GM12878 (cell line): Measurements from ENCODE around the gene ADSS1. TPM values are rescaled to one million over a fixed set of nuclear protein-coding genes. Genes with fewer than 3 reads are reported as not detected.

Source experiments
- ATAC-seq: fragments of 200-7000 bp; cut with Tn5 transposase; 3 replicates; pipeline ENCODE4 v1.9.1; 2020; ENCODE audit warnings: mild to moderate bottlenecking, moderate library complexity
- BruUV-seq: library from RNA; stranded (reverse); fragments of 400-500 nt; replicated peaks from 2 replicates; lab custom pipeline; 2021; lab: Mats Ljungman, UMichigan
- CTCF ChIA-PET: fragments of 300-600 bp; sonication (Branson Sonifier 250); formaldehyde crosslinking; extraction: SDS; loops from one replicate; lab custom pipeline; 2021; ENCODE audit warnings: inconsistent platforms; lab: Yijun Ruan, JAX
- POLR2A ChIA-PET: fragments of 350-600 bp; formaldehyde crosslinking; extraction: SDS; loops from one replicate; lab custom pipeline; 2021; ENCODE audit warnings: inconsistent platforms; lab: Charles Lee
- RAD21 ChIA-PET: fragments of 300-600 bp; sonication (Branson Sonifier 250); formaldehyde crosslinking; loops from one replicate; lab custom pipeline; 2023; ENCODE audit warnings: antibody characterized with exemption; ENCODE audit not compliant: unreplicated experiment; lab: Charles Lee
- SMC1A ChIA-PET: fragments of 300-600 bp; sonication (Branson Sonifier 250); formaldehyde crosslinking; loops from one replicate; lab custom pipeline; 2023; ENCODE audit not compliant: unreplicated experiment, uncharacterized antibody; lab: Charles Lee
- DNase-seq: peaks from one replicate; pipeline ENCODE4 v3.0.0-alpha.2; 2011; ENCODE audit warnings: low read depth, low spot score
- FAIRE-seq: peaks from 3 replicates; lab custom pipeline; 2011; peaks lifted over from hg19 to GRCh38; lab: Jason Lieb, UNC
- H2AFZ ChIP-seq: 2 replicates; pipeline ENCODE4 v1.6.0; 2011; ENCODE audit warnings: low read depth, low read length, control low read depth; ENCODE audit not compliant: control insufficient read depth
- H3K27ac ChIP-seq: 2 replicates; pipeline ENCODE4 v1.5.1; 2011; ENCODE audit warnings: control low read depth; ENCODE audit not compliant: control insufficient read depth, insufficient read depth
- H3K27me3 ChIP-seq, 2 experiments: replicated peaks in 1 of 2; 2 replicates each; pipeline versions ENCODE4 v1.6.0 to v1.6.1; 2011; ENCODE audit warnings: low read length in 1 of 2; ENCODE audit not compliant: control insufficient read depth in 2 of 2, insufficient read depth in 2 of 2
- H3K36me3 ChIP-seq, 2 experiments: 2 replicates each; pipeline ENCODE4 v1.5.1; 2011; ENCODE audit warnings: low read length in 1 of 2; ENCODE audit not compliant: control insufficient read depth in 2 of 2, insufficient read depth in 2 of 2
- H3K4me1 ChIP-seq: 2 replicates; pipeline ENCODE4 v1.6.1; 2011; ENCODE audit warnings: mild to moderate bottlenecking, low read length, moderate library complexity, mixed read lengths; ENCODE audit not compliant: control insufficient read depth, insufficient read depth
- H3K4me2 ChIP-seq: 2 replicates; pipeline ENCODE4 v1.6.0; 2011; ENCODE audit warnings: control low read depth; ENCODE audit not compliant: control insufficient read depth, insufficient read depth
- H3K4me3 ChIP-seq: fragments of 200-600 bp; sonication (generic); 2 replicates; pipeline ENCODE4 v1.5.1; 2016
- H3K79me2 ChIP-seq: 2 replicates; pipeline ENCODE4 v1.6.0; 2011; ENCODE audit warnings: low read length; ENCODE audit not compliant: control insufficient read depth, insufficient read depth
- H3K9ac ChIP-seq: 2 replicates; pipeline ENCODE4 v1.8.0; 2011; ENCODE audit warnings: low read length, control low read depth, mixed read lengths; ENCODE audit not compliant: control insufficient read depth, insufficient read depth
- H3K9me3 ChIP-seq: replicated peaks from 3 replicates; pipeline ENCODE4 v1.5.1; 2011; ENCODE audit warnings: mild to moderate bottlenecking, low read length; ENCODE audit not compliant: control insufficient read depth, insufficient read depth
- H4K20me1 ChIP-seq: 2 replicates; pipeline ENCODE4 v1.6.0; 2011; ENCODE audit not compliant: control insufficient read depth, insufficient read depth
- CHD4 ChIP-seq: fragments of 200-600 bp; sonication (generic); IDR thresholded peaks from 2 replicates; pipeline ENCODE4 v1.6.1; 2016; ENCODE audit warnings: mild to moderate bottlenecking
- EP300 ChIP-seq, 2 experiments: fragments of 150-350 bp in 1 of 2; IDR thresholded peaks; 2 replicates each; pipeline ENCODE4 v1.6.1; 2011 to 2012; ENCODE audit warnings: low read depth in 2 of 2, low read length in 2 of 2, borderline replicate concordance in 1 of 2, improper control_type of control experiment in 1 of 2, inconsistent platforms in 1 of 2; ENCODE audit not compliant: control insufficient read depth in 1 of 2
- KAT2A ChIP-seq: conservative IDR thresholded peaks from 2 replicates; pipeline ENCODE4 v1.6.1; 2011; ENCODE audit warnings: low read depth, low read length; ENCODE audit not compliant: control insufficient read depth
- PAX8 ChIP-seq: fragments of 450-650 bp; IDR thresholded peaks from 2 replicates; pipeline ENCODE4 v1.6.1; 2017; ENCODE audit warnings: mild to moderate bottlenecking, moderate library complexity
- RUNX3 ChIP-seq: IDR thresholded peaks from 2 replicates; pipeline ENCODE4 v1.6.1; 2012; ENCODE audit warnings: low read length, inconsistent platforms
- TCF7 ChIP-seq: IDR thresholded peaks from 2 replicates; pipeline ENCODE4 v1.6.1; 2014; ENCODE audit warnings: antibody characterized with exemption, borderline replicate concordance
- ZBED1 ChIP-seq: IDR thresholded peaks from 2 replicates; pipeline ENCODE4 v1.6.1; 2016; ENCODE audit warnings: borderline replicate concordance
- WGBS: methylation state at CpG from one replicate; pipeline ENCODE4 v1.1.6; 2016; ENCODE audit warnings: low lambda C conversion rate; ENCODE audit not compliant: insufficient replicate concordance, insufficient coverage; ENCODE audit errors: missing lambda C conversion rate; 5-methylcytosine and 5-hydroxymethylcytosine counted together
- in situ Hi-C: fragments of 300-500 bp; cut with MboI; formaldehyde crosslinking; loops from 9 replicates; pipeline ENCODE4 v1.14.3; 2018; ENCODE audit warnings: mixed read lengths
- intact Hi-C: fragments of 100-400 bp; cut with micrococcal nuclease; formaldehyde crosslinking; loops from one replicate; pipeline ENCODE4 v1.14.2; 2022; ENCODE audit not compliant: unreplicated experiment
- polyA plus RNA-seq, 11 experiments: library from polyadenylated mRNA; depleted of rRNA in 4 of 11; unstranded in 6 of 11; stranded (reverse) in 5 of 11; fragments of >200 nt; fragmentation: Nextera tagmentation in 4 of 11; fragmentation: Illumina TruSeq in 1 of 11; extraction: Ambion mirVana in 4 of 11; extraction: Trizol in 1 of 11; gene quantifications; 1 replicate in 1 of 11; 2 replicates in 10 of 11; pipeline versions ENCODE4 v1.2.1 to v1.2.3, GENCODE V29; 2011 to 2016; ENCODE audit warnings: inconsistent platforms in 2 of 11, missing spikeins in 2 of 11, low read depth in 1 of 11
- total RNA-seq, 4 experiments: library from RNA; depleted of rRNA in 3 of 4; stranded (reverse); fragments of >200 nt in 3 of 4; fragmentation: Illumina TruSeq in 1 of 4; extraction: Trizol in 1 of 4; gene quantifications; 2 replicates each; pipeline versions ENCODE4 v1.2.1 to v1.2.3, GENCODE V29; 2013 to 2021
- TF ChIP-seq, protein P1 (sequence below): IDR thresholded peaks from 2 replicates; pipeline ENCODE4 v1.6.1; 2012; ENCODE audit warnings: mild to moderate bottlenecking, low read depth, low read length

ADSS1 gene
- total and polyA plus RNA-seq, 10 of the 15 experiments (the other 5 are each of a cell fraction or from before 2014, with no cell fraction given), result 0.11 to 0.45 (median 0.28) TPM; not detected in 5

DNA sequence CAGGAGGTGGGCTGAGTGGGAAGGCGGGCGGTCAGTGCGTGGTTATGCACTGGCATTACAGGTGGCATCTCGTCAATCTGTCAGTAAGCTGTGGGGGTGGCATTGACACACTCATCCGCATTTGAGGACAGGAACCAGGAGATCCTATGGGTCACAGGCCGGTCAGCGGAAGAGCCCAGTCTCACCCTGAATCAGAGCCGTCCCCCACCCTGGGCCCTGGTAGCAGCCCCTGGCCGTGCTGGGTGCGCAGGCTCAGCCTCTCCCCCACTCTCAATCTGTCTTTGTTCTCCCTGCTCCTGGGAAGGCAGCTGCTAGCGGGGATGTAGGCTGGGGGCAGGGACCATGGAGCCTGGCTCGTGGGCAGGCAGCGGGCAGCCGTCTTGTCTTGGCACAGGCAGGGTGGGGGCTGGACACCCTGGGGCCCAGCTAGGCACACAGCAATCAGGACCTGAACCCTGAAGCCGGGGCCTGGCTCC lies 29.5 kb upstream of the ADSS1 start:
- Histone ChIP-seq H3K27me3 (no peaks in the 10 kb centered on the region), H3K27ac (peak overlapping the region; percentile 61; the same call in 1 of the 2 replicates), H3K4me1 (peaks cover 22% of the 10 kb centered on the region), H3K4me2 (peak overlapping the region; percentile 25; the same call in 1 of the 2 replicates), H3K79me2 (peaks cover 31% of the 10 kb centered on the region), H2AFZ (no peak overlapping the region), H3K9ac (no peak overlapping the region; the same call in 1 of the 2 replicates), H3K4me3 (no peak overlapping the region), H4K20me1 (no peaks in the 10 kb centered on the region; the same call in 1 of the 2 replicates), H3K9me3 (no peaks in the 10 kb centered on the region), H3K36me3 (peaks cover 0 to 2% of the 10 kb centered on the region in 2 experiments; a peak in 2 of 4 replicates)
- SMC1A ChIA-PET, result interaction anchor here (1.1 kb wide), 2 partner anchors 9 to 36 kb away, joined by 3 read pairs; no protein-coding TSS in a partner anchor
- in situ Hi-C loops (no loop called here), intact Hi-C loops (no loop called here)
- ATAC-seq (no peak), DNase-seq (no peak), FAIRE-seq (no peak)
- CTCF ChIA-PET, result interaction anchor here (1.3 to 2.1 kb wide), 2 partner anchors 29 to 37 kb away, joined by 3 to 4 read pairs; no protein-coding TSS in a partner anchor
- POLR2A ChIA-PET, result no interaction called here
- RAD21 ChIA-PET, result no interaction called here
- TF ChIP-seq, protein P1, sequence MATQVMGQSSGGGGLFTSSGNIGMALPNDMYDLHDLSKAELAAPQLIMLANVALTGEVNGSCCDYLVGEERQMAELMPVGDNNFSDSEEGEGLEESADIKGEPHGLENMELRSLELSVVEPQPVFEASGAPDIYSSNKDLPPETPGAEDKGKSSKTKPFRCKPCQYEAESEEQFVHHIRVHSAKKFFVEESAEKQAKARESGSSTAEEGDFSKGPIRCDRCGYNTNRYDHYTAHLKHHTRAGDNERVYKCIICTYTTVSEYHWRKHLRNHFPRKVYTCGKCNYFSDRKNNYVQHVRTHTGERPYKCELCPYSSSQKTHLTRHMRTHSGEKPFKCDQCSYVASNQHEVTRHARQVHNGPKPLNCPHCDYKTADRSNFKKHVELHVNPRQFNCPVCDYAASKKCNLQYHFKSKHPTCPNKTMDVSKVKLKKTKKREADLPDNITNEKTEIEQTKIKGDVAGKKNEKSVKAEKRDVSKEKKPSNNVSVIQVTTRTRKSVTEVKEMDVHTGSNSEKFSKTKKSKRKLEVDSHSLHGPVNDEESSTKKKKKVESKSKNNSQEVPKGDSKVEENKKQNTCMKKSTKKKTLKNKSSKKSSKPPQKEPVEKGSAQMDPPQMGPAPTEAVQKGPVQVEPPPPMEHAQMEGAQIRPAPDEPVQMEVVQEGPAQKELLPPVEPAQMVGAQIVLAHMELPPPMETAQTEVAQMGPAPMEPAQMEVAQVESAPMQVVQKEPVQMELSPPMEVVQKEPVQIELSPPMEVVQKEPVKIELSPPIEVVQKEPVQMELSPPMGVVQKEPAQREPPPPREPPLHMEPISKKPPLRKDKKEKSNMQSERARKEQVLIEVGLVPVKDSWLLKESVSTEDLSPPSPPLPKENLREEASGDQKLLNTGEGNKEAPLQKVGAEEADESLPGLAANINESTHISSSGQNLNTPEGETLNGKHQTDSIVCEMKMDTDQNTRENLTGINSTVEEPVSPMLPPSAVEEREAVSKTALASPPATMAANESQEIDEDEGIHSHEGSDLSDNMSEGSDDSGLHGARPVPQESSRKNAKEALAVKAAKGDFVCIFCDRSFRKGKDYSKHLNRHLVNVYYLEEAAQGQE, result no peak
- TF ChIP-seq ZBED1, result no peak
- no peak for TF ChIP-seq TCF7
- no peak for TF ChIP-seq PAX8
- no peak for TF ChIP-seq KAT2A
- TF ChIP-seq RUNX3, result no peak
- no peak for TF ChIP-seq CHD4
- no peak for TF ChIP-seq EP300 (IDR thresholded peaks at IDR 0.05; ENCODE audit: borderline replicate concordance in 1 of 2, control insufficient read depth in 1 of 2, low read depth in 2 of 2, low read length in 2 of 2)
- WGBS, result 89% methylated on average over 15 of the region's 15 CpGs
- no TSS peak for BruUV-seq
